ENCODE measurements around the gene DPY19L1.

GRCh38 chr7:35024298-35024697 is 13.0 kb downstream of the DPY19L1 start:
- TF ChIP-seq, protein P1, sequence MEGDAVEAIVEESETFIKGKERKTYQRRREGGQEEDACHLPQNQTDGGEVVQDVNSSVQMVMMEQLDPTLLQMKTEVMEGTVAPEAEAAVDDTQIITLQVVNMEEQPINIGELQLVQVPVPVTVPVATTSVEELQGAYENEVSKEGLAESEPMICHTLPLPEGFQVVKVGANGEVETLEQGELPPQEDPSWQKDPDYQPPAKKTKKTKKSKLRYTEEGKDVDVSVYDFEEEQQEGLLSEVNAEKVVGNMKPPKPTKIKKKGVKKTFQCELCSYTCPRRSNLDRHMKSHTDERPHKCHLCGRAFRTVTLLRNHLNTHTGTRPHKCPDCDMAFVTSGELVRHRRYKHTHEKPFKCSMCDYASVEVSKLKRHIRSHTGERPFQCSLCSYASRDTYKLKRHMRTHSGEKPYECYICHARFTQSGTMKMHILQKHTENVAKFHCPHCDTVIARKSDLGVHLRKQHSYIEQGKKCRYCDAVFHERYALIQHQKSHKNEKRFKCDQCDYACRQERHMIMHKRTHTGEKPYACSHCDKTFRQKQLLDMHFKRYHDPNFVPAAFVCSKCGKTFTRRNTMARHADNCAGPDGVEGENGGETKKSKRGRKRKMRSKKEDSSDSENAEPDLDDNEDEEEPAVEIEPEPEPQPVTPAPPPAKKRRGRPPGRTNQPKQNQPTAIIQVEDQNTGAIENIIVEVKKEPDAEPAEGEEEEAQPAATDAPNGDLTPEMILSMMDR (IDR thresholded peaks at IDR 0.05): no peak
- TF ChIP-seq POLR2A (IDR thresholded peaks at IDR 0.05): no peak
